Mucosa of descending colon (tissue), 3 donors: Measurements from ENCODE around the gene CHD5. TPM values are rescaled to one million over a fixed set of nuclear protein-coding genes. Genes with fewer than 3 reads are reported as not detected.

Experiments
- ATAC-seq: fragments of 200-7000 bp; cut with Tn5 transposase; one replicate; pipeline ENCODE4 v1.9.1; 2020; ENCODE audit warnings: mild to moderate bottlenecking, moderate library complexity
- DNase-seq, 3 donors: peaks; one replicate each; pipeline ENCODE4 v3.0.0-alpha.2; 2020
- H3K36me3 ChIP-seq: fragments of 200-600 bp; one replicate; pipeline ENCODE4 v1.8.0; 2021; ENCODE audit warnings: low read depth, mild to moderate bottlenecking
- H3K4me1 ChIP-seq: fragments of 200-600 bp; one replicate; pipeline ENCODE4 v1.8.0; 2021; ENCODE audit warnings: low read depth, mild to moderate bottlenecking
- H3K4me3 ChIP-seq: fragments of 200-600 bp; one replicate; pipeline ENCODE4 v1.8.0; 2021; ENCODE audit warnings: mild to moderate bottlenecking
- H3K9me3 ChIP-seq: fragments of 200-600 bp; one replicate; pipeline ENCODE4 v1.8.0; 2021; ENCODE audit warnings: mild to moderate bottlenecking
- CTCF ChIP-seq: fragments of 200-600 bp; IDR thresholded peaks from one replicate; pipeline ENCODE4 v1.8.0; 2022; ENCODE audit warnings: antibody characterized with exemption, mild to moderate bottlenecking
- intact Hi-C, 2 donors: fragments of 100-400 bp; cut with DNase I in 1 of 2; cut with micrococcal nuclease in 1 of 2; formaldehyde crosslinking; loops; one replicate each; pipeline versions ENCODE4 v1.11.0 to v1.11.1; 2022; cut with DNase I, micrococcal nuclease
- total RNA-seq, 3 donors: library from RNA; stranded (reverse); fragmentation: NEBNext Ultra II Directional in 2 of 3; extraction: Animal tissue kit (Norgen Biotek cat#: 25700) in 2 of 3; gene quantifications; one replicate each; pipeline versions ENCODE4 v1.2.1 to v1.2.4, GENCODE V29; 2021 to 2023
- donor health status: DM: no; HTN: no; CAD: no; lungs with moderate emphysema.
- donor health status: DM: no; HTN: no; CAD: no.
- donor health status: DM: no; HTN: yes; CAD: no.

CHD5 gene
- total RNA-seq, 3 donors from 2014 or later: 0.17 to 2.1 (median 0.22) TPM

GRCh38 chr1:6098303-6099215 is 81.6 kb downstream of the CHD5 start:
- TF ChIP-seq CTCF: no peak
- intact Hi-C loops: no loop called here
- Histone ChIP-seq H3K4me1 (no peaks in the 10 kb centered on the region), H3K9me3 (no peaks in the 10 kb centered on the region), H3K36me3 (no peaks in the 10 kb centered on the region), H3K4me3 (no peak overlapping the region)
- DNase-seq: peak in 2 of 3 donors; percentile 21 to 53
- peak; percentile 35 for ATAC-seq

DNA sequence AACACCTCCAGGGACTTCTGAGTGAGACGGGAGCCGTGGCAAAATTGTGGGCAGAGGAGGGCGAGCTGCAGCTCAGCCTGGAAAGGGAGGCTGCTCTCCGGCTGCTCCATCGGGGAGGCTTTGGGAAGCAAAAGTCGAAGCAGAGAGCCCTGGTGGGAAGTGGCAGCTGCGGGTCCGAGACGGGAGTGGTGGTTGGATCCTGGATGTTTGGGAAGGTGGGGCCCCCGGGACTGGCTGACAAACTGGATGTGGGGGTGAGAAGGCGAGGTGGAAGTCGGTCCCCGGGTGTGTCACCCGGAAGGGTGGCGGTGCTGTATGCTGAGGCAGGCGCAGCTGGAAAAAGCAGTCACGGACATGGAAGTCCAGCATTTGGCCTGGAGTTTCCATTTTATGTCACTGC is 82.3 kb downstream of the CHD5 start:
- no peaks in the 10 kb centered on the region for H3K9me3 ChIP-seq
- ATAC-seq (no peak), DNase-seq (peak in 1 of 3 donors; percentile 41)
- TF ChIP-seq CTCF: no peak
- intact Hi-C loops: no loop called here
- H3K36me3 ChIP-seq: no peaks in the 10 kb centered on the region
- no peaks in the 10 kb centered on the region for H3K4me1 ChIP-seq
- H3K4me3 ChIP-seq: no peak overlapping the region

DNA sequence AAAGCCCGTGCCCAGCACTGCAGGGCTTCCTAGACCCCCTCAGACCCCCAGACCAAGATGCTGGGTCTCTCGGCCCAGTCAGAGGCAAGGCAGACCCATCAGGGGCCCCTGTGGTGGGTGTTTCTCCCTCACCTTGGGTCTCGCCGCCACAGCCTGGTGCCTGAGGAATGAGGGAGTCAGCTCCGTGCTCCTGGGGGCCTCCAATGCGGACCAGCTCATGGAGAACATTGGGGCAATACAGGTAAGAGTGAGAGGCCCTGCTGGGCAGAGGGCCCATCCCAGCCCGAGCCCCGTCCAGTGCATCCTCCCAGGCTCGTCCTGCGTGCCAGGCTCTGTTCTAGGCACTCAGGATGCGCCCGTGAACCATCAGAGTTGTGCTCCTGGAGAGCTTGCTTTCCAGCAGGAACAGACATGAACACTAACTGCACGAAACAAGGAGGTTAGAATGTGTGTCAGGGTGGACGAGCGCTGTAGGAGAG is 83.0 kb downstream of the CHD5 start:
- no peak for TF ChIP-seq CTCF
- no peak overlapping the region for H3K4me3 ChIP-seq
- H3K36me3 ChIP-seq: no peaks in the 10 kb centered on the region
- H3K4me1 ChIP-seq: no peaks in the 10 kb centered on the region
- peak in 1 of 3 donors; percentile 26 for DNase-seq
- intact Hi-C loops: no loop called here
- ATAC-seq: no peak
- H3K9me3 ChIP-seq: no peaks in the 10 kb centered on the region

- DNase-seq (peak in 1 of 3 donors; percentile 40), ATAC-seq (no peak)
- TF ChIP-seq CTCF: no peak
- intact Hi-C loops: no loop called here
- Histone ChIP-seq H3K9me3 (no peaks in the 10 kb centered on the region), H3K4me1 (no peaks in the 10 kb centered on the region), H3K36me3 (no peaks in the 10 kb centered on the region), H3K4me3 (no peak overlapping the region)
These were observed 83.6 kb downstream of the CHD5 start for GRCh38 chr1:6096243-6097116.

- intact Hi-C loops: no loop called here
- H3K4me3 ChIP-seq: no peak overlapping the region
- peak in 1 of 3 donors; percentile 32 for DNase-seq
- no peak for TF ChIP-seq CTCF
- H3K36me3 ChIP-seq: no peaks in the 10 kb centered on the region
- H3K9me3 ChIP-seq: no peaks in the 10 kb centered on the region
- ATAC-seq: no peak
- no peaks in the 10 kb centered on the region for H3K4me1 ChIP-seq
These were observed 84.4 kb downstream of the CHD5 start for GRCh38 chr1:6095511-6096242.
